Parathyroid adenoma (tissue), 2 donors: ENCODE measurements around the gene KCNT1.

Experiments used
- H2AFZ ChIP-seq: fragments of 300-600 bp; sonication (generic); one replicate; pipeline ENCODE4 v1.7.0; 2017; ENCODE audit warnings: antibody characterized with exemption, mild to moderate bottlenecking
- H3K27ac ChIP-seq: fragments of 300-600 bp; sonication (generic); one replicate; pipeline ENCODE4 v1.7.0; 2017
- H3K27me3 ChIP-seq: fragments of 300-600 bp; sonication (generic); one replicate; pipeline ENCODE4 v1.7.0; 2017; ENCODE audit warnings: low read length; ENCODE audit not compliant: control insufficient read depth, insufficient read depth
- H3K36me3 ChIP-seq: fragments of 300-600 bp; sonication (generic); one replicate; pipeline ENCODE4 v1.7.0; 2017; ENCODE audit warnings: low read length; ENCODE audit not compliant: control insufficient read depth, insufficient read depth
- H3K4me1 ChIP-seq: fragments of 300-600 bp; sonication (generic); one replicate; pipeline ENCODE4 v1.7.0; 2017; ENCODE audit warnings: control low read depth
- H3K4me2 ChIP-seq: fragments of 300-600 bp; sonication (generic); one replicate; pipeline ENCODE4 v1.7.0; 2017; ENCODE audit warnings: low read length
- H3K4me3 ChIP-seq: fragments of 300-600 bp; sonication (generic); one replicate; pipeline ENCODE4 v1.7.0; 2017; ENCODE audit warnings: low read depth, low read length
- H3K79me2 ChIP-seq: fragments of 300-600 bp; sonication (generic); one replicate; pipeline ENCODE4 v1.7.0; 2017; ENCODE audit warnings: control low read depth
- H3K9ac ChIP-seq: fragments of 300-600 bp; sonication (generic); one replicate; pipeline ENCODE4 v1.7.0; 2017; ENCODE audit warnings: mild to moderate bottlenecking
- H3K9me3 ChIP-seq: fragments of 300-600 bp; sonication (generic); one replicate; pipeline ENCODE4 v1.7.0; 2017; ENCODE audit warnings: low read length; ENCODE audit not compliant: control insufficient read depth
- CTCF ChIP-seq: fragments of 300-600 bp; sonication (generic); IDR thresholded peaks from one replicate; pipeline ENCODE4 v1.7.0; 2017; ENCODE audit warnings: antibody characterized with exemption, mild to moderate bottlenecking
- donor health status: primary hyperparathyroidism.

KCNT1 gene

GRCh38 chr9:135761150-135761844 lies 59.3 kb downstream of the KCNT1 start:
- H3K4me1 ChIP-seq = no peaks in the 10 kb centered on the region
- no peak overlapping the region for H3K9ac ChIP-seq
- H3K9me3 ChIP-seq = no peaks in the 10 kb centered on the region
- no peak overlapping the region for H3K4me3 ChIP-seq
- H3K79me2 ChIP-seq = no peaks in the 10 kb centered on the region
- no peak overlapping the region for H3K27ac ChIP-seq
- no peaks in the 10 kb centered on the region for H3K36me3 ChIP-seq
- no peak overlapping the region for H3K4me2 ChIP-seq
- H3K27me3 ChIP-seq = no peaks in the 10 kb centered on the region
- TF ChIP-seq CTCF = no peak
- H2AFZ ChIP-seq = no peak overlapping the region

GRCh38 chr9:135761845-135762168 lies 59.8 kb downstream of the KCNT1 start:
- no peaks in the 10 kb centered on the region for H3K4me1 ChIP-seq
- H3K4me3 ChIP-seq = no peak overlapping the region
- TF ChIP-seq CTCF = no peak
- no peak overlapping the region for H3K9ac ChIP-seq
- H3K27ac ChIP-seq = no peak overlapping the region
- H3K4me2 ChIP-seq = no peak overlapping the region
- H3K27me3 ChIP-seq = no peaks in the 10 kb centered on the region
- H3K9me3 ChIP-seq = no peaks in the 10 kb centered on the region
- no peaks in the 10 kb centered on the region for H3K36me3 ChIP-seq
- no peak overlapping the region for H2AFZ ChIP-seq
- no peaks in the 10 kb centered on the region for H3K79me2 ChIP-seq

- TF ChIP-seq CTCF = no peak
- H3K36me3 ChIP-seq = no peaks in the 10 kb centered on the region
- no peaks in the 10 kb centered on the region for H3K27me3 ChIP-seq
- no peaks in the 10 kb centered on the region for H3K79me2 ChIP-seq
- no peaks in the 10 kb centered on the region for H3K9me3 ChIP-seq
- H3K27ac ChIP-seq = no peak overlapping the region
- no peaks in the 10 kb centered on the region for H3K4me1 ChIP-seq
- H3K9ac ChIP-seq = no peak overlapping the region
- H3K4me3 ChIP-seq = no peak overlapping the region
- H2AFZ ChIP-seq = no peak overlapping the region
- no peak overlapping the region for H3K4me2 ChIP-seq
Observed at GRCh38 chr9:135762921-135763320, 60.9 kb downstream of the KCNT1 start.

DNA sequence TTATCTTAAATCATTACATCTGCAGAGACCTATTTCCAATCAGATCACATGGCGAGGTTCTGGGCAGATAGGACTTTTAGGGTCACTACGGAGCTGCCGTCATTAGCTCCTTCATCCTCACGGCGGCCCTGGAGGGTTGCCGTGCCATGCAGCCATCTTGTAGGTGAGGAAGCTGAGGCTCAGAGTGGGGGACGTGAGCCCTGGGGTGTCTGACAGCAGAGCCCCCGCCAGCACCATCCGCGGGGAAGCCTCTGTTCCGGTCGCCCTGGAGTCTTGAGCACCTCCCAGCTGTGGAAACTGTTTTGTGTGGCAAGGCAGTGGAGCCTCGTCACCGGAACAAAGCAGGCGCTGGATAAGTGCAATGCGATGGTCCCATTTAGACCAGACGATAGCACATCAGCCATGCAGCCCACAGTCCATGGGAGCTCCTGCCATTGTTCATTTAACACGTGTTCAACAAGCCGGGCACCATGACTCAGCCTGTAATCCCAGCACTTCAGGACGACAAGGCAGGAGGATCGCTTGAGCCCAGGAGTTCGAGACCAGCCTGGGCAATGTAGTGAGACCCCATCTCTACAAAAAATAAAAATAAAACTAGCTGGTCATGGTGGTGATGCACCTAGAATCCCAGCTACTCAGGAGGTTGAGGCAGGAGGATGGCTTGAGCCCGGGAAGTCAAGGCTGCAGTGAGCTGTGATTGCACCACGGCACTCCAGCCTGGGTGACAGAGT lies 61.9 kb downstream of the KCNT1 start:
- no peak overlapping the region for H2AFZ ChIP-seq
- H3K9ac ChIP-seq = no peak overlapping the region
- H3K27ac ChIP-seq = no peak overlapping the region
- H3K9me3 ChIP-seq = no peaks in the 10 kb centered on the region
- H3K4me1 ChIP-seq = no peaks in the 10 kb centered on the region
- no peak overlapping the region for H3K4me3 ChIP-seq
- no peaks in the 10 kb centered on the region for H3K36me3 ChIP-seq
- no peaks in the 10 kb centered on the region for H3K27me3 ChIP-seq
- no peak overlapping the region for H3K4me2 ChIP-seq
- no peak for TF ChIP-seq CTCF
- no peaks in the 10 kb centered on the region for H3K79me2 ChIP-seq

DNA sequence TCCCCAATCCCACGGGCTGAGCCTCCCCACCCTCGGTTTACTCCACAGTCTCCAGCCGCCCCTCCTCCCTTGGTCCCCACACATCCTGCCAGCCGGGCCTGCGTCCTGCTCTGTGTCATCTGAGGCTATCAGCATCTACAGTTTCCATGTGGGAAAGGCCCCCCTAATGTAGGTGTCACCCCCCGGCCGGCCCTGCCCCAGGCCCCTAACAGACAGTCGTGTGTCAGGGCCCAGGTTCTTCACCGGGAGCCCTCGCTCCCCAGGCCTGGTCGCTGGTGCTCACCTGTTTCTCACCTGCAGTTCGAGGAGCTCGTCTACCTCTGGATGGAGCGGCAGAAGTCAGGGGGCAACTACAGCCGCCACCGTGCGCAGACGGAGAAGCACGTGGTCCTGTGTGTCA lies 62.7 kb downstream of the KCNT1 start:
- H3K4me2 ChIP-seq = no peak overlapping the region
- no peak overlapping the region for H3K27ac ChIP-seq
- H2AFZ ChIP-seq = no peak overlapping the region
- no peak overlapping the region for H3K9ac ChIP-seq
- no peaks in the 10 kb centered on the region for H3K79me2 ChIP-seq
- no peak overlapping the region for H3K4me3 ChIP-seq
- no peak for TF ChIP-seq CTCF
- H3K4me1 ChIP-seq = no peaks in the 10 kb centered on the region
- H3K9me3 ChIP-seq = no peaks in the 10 kb centered on the region
- no peaks in the 10 kb centered on the region for H3K27me3 ChIP-seq
- H3K36me3 ChIP-seq = no peaks in the 10 kb centered on the region
